LNCaP clone FGC (cell line): ENCODE results near the gene TIMM50.

ENCODE experiments used
- DNase-seq: peaks from one replicate; pipeline ENCODE4 v3.0.0-alpha.2; 2011; ENCODE audit warnings: low read depth
- H3K4me3 ChIP-seq: 2 replicates; pipeline ENCODE4 v1.5.1; 2011; ENCODE audit warnings: mild to moderate bottlenecking, low read depth, low read length, control low read depth
- TF ChIP-seq, protein P1 (sequence below): IDR thresholded peaks from 2 replicates; pipeline ENCODE4 v1.5.1; 2012; ENCODE audit warnings: mild to moderate bottlenecking; ENCODE audit not compliant: control insufficient read depth, insufficient read depth; ENCODE audit errors: extremely low read depth

Gene TIMM50

GRCh38 chr19:39509233-39509632, 28.6 kb downstream of the TIMM50 start:
- TF ChIP-seq, protein P1, sequence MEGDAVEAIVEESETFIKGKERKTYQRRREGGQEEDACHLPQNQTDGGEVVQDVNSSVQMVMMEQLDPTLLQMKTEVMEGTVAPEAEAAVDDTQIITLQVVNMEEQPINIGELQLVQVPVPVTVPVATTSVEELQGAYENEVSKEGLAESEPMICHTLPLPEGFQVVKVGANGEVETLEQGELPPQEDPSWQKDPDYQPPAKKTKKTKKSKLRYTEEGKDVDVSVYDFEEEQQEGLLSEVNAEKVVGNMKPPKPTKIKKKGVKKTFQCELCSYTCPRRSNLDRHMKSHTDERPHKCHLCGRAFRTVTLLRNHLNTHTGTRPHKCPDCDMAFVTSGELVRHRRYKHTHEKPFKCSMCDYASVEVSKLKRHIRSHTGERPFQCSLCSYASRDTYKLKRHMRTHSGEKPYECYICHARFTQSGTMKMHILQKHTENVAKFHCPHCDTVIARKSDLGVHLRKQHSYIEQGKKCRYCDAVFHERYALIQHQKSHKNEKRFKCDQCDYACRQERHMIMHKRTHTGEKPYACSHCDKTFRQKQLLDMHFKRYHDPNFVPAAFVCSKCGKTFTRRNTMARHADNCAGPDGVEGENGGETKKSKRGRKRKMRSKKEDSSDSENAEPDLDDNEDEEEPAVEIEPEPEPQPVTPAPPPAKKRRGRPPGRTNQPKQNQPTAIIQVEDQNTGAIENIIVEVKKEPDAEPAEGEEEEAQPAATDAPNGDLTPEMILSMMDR: no peak
- DNase-seq: no peak
- no peak overlapping the region for H3K4me3 ChIP-seq

DNA sequence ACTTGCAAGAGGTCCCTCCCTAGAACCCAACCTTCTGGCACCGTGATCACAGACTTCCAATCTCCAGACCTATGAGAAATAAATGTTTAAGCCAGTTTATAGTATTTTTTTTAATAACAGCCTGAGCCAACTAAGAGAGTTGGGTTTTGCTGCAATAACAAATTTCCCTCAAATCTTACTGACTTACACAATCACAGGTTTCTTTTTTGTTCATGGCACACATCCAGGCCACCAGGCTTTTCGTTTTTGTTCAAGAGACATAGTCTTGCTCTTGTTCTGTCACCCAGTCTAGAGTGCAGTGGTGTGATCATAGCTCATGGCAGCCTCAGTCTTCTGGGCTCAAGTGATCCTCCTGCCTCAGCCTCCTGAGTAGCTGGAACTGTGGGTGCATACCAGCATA, 32.4 kb downstream of the TIMM50 start:
- DNase-seq: no peak
- TF ChIP-seq, protein P1: no peak
- H3K4me3 ChIP-seq: no peak overlapping the region

GRCh38 chr19:39514840-39515550, 34.4 kb downstream of the TIMM50 start, which contains the start of gene SELENOV:
SELENOV (plus strand) TSS chr19:39515139; CDS start chr19:39515213, 74 bp downstream.
- no peak for DNase-seq
- TF ChIP-seq, protein P1: no peak
- H3K4me3 ChIP-seq: peak within 1 kb of the TSS; percentile 35

DNA sequence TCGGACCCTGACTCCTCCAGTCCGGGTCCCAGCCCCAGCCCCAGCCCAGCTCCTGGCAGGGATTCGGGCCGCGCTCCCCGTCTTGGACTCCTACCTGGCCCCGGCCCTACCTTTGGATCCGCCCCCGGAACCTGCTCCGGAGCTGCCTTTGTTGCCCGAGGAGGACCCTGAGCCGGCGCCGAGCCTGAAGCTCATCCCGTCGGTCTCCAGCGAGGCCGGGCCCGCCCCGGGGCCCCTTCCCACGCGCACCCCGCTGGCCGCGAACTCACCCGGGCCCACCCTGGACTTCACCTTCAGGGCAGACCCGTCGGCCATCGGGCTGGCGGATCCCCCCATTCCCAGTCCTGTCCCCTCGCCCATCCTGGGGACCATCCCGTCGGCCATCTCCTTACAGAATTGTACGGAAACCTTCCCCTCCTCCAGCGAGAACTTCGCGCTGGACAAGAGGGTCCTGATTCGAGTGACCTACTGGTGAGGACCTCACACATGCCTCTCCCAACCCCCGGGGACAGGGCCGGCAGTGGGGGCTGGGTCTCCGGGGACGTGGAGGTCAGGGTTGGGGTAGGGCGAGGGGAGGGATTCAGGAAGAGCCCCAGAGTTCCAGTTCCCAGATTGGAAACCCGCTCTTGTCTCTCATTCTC, 35.0 kb downstream of the TIMM50 start:
- TF ChIP-seq, protein P1: no peak
- DNase-seq: no peak
- peak overlapping the region; percentile 35 for H3K4me3 ChIP-seq

DNA sequence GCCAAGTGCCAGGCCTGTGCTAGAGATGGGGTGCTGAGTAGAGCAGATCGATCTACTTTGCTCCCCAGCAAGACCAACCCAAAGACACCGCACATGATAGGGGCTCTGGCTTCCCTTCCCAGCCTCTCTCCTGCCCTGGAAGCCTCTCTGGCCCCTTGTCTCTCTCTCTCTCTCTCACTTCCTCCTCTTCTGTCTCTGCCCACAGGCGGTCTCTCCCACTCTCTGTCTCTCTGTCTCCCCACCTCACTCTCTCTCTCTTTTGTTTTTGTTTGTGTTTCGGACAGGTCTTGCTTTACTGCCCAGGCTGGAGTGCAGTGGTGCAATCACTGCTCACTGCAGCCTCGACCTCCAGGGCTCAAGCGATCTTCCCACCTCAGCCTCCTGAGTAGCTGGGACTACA, 35.6 kb downstream of the TIMM50 start:
- no peak overlapping the region for H3K4me3 ChIP-seq
- no peak for DNase-seq
- TF ChIP-seq, protein P1: no peak

DNA sequence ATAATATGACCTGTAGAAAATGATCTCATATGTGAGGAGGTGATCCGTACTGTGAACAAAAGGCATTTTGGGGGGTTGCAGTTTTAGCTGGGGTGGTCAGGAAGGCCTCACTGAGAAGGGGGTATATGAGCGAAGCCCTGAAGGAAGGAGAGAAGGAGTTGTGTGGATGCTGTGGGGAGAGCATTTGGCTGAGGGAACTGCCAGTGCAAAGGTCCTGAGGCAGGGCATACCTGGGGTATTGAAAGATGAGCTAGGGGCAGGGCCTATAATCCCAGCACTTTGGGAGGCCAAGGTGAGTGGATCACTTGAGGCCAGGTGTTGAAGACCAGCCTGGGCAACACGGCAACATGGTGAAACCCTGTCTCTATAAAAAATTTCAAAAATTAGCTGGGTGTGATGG, 36.8 kb downstream of the TIMM50 start:
- TF ChIP-seq, protein P1: no peak
- H3K4me3 ChIP-seq: no peak overlapping the region
- no peak for DNase-seq
